HCT116 (cell line): ENCODE data around the gene NDUFS4. TPM values are rescaled to one million over a fixed set of nuclear protein-coding genes. Genes with fewer than 3 reads are reported as not detected.

Experiments
- ATAC-seq: fragments of 200-7000 bp; cut with Tn5 transposase; 2 replicates; pipeline ENCODE4 v1.9.1; 2020; ENCODE audit warnings: mild to moderate bottlenecking, moderate library complexity
- BruUV-seq: library from RNA; stranded (reverse); fragments of 400-500 nt; replicated peaks from 2 replicates; lab custom pipeline; 2021; lab: Mats Ljungman, UMichigan
- CTCF ChIA-PET: fragments of 300-600 bp; sonication (Branson Sonifier 250); formaldehyde crosslinking; loops from one replicate; lab custom pipeline; 2021; ENCODE audit warnings: antibody characterized with exemption; lab: Charles Lee
- POLR2A ChIA-PET: fragments of 300-600, 350-600 bp; sonication (Branson Sonifier 250); formaldehyde crosslinking; loops from one replicate; lab custom pipeline; 2021; ENCODE audit warnings: antibody characterized with exemption; lab: Charles Lee
- RAD21 ChIA-PET, 2 experiments: fragments of 300-600 bp; sonication (Branson Sonifier 250); formaldehyde crosslinking; loops; one replicate each; lab custom pipeline; 2023; ENCODE audit warnings: low total read pairs in 2 of 2; ENCODE audit not compliant: uncharacterized antibody in 2 of 2, unreplicated experiment in 2 of 2, low non-redundant PET in 1 of 2; lab: Charles Lee
- DNase-seq: peaks from one replicate; pipeline ENCODE4 v3.0.0-alpha.2; 2010; ENCODE audit warnings: low read depth, low spot score
- H2AFZ ChIP-seq: fragments of 200-600 bp; shearing (Covaris generic), sonication (generic); 2 replicates; pipeline ENCODE4 v1.6.1; 2017; ENCODE audit warnings: low read depth, mixed run types, mixed read lengths, antibody characterized with exemption, low read length; ENCODE audit not compliant: poor library complexity, severe bottlenecking
- H3K27ac ChIP-seq: 2 replicates; pipeline ENCODE4 v1.5.1; 2012; ENCODE audit warnings: low read depth, low read length
- H3K27me3 ChIP-seq: fragments of 200-600 bp; sonication (generic); 2 replicates; pipeline ENCODE4 v1.6.1; 2016; ENCODE audit warnings: mixed run types, low read length, mixed read lengths; ENCODE audit not compliant: insufficient read depth
- H3K36me3 ChIP-seq, 2 experiments: fragments of 200-500 bp in 1 of 2; fragments of 200-600 bp in 1 of 2; sonication (Bioruptor generic) in 1 of 2; sonication (generic) in 1 of 2; 2 replicates each; pipeline versions ENCODE4 v1.5.1 to v1.6.1; 2014 to 2016; ENCODE audit warnings: low read length in 2 of 2, inconsistent platforms in 1 of 2, mixed read lengths in 1 of 2, mixed run types in 1 of 2; ENCODE audit not compliant: insufficient read depth in 2 of 2, control insufficient read depth in 1 of 2
- H3K4me1 ChIP-seq, 2 experiments: fragments of 200-600 bp in 1 of 2; sonication (generic) in 1 of 2; 2 replicates each; pipeline versions ENCODE4 v1.5.1 to v1.6.1; 2012 to 2017; ENCODE audit warnings: low read length in 2 of 2, inconsistent platforms in 1 of 2, mild to moderate bottlenecking in 1 of 2, mixed read lengths in 1 of 2, mixed run types in 1 of 2, moderate library complexity in 1 of 2; ENCODE audit not compliant: insufficient read depth in 2 of 2, control insufficient read depth in 1 of 2
- H3K4me2 ChIP-seq: fragments of 200-600 bp; sonication (generic); 2 replicates; pipeline ENCODE4 v1.6.1; 2017; ENCODE audit warnings: mixed run types, low read length, mixed read lengths
- H3K4me3 ChIP-seq, 2 experiments: fragments of 200-600 bp in 1 of 2; sonication (generic) in 1 of 2; replicated peaks in 1 of 2; 2 replicates each; pipeline ENCODE4 v1.5.1; 2011 to 2016; ENCODE audit warnings: low read length in 2 of 2, control low read depth in 1 of 2, low read depth in 1 of 2, mild to moderate bottlenecking in 1 of 2, mixed read lengths in 1 of 2, mixed run types in 1 of 2
- H3K79me2 ChIP-seq: fragments of 200-600 bp; sonication (generic); 2 replicates; pipeline ENCODE4 v1.6.1; 2017; ENCODE audit warnings: mild to moderate bottlenecking, mixed run types, low read length, moderate library complexity, mixed read lengths; ENCODE audit not compliant: insufficient read depth
- H3K9ac ChIP-seq: fragments of 200-600 bp; sonication (generic); 2 replicates; pipeline ENCODE4 v1.6.1; 2016; ENCODE audit warnings: low read length, mixed read lengths
- H3K9me2 ChIP-seq: fragments of 200-600 bp; sonication (generic), shearing (Covaris generic); 2 replicates; pipeline ENCODE4 v1.6.1; 2017; ENCODE audit warnings: mixed run types, mild to moderate bottlenecking, moderate library complexity; ENCODE audit not compliant: insufficient read depth
- H3K9me3 ChIP-seq, 2 experiments: fragments of 200-500 bp in 1 of 2; fragments of 200-600 bp in 1 of 2; sonication (Bioruptor generic) in 1 of 2; sonication (generic) in 1 of 2; 2 replicates each; pipeline ENCODE4 v1.6.1; 2014 to 2017; ENCODE audit warnings: low read length in 2 of 2, mixed read lengths in 2 of 2, inconsistent platforms in 1 of 2, low read depth in 1 of 2, mild to moderate bottlenecking in 1 of 2, mixed run types in 1 of 2, moderate library complexity in 1 of 2; ENCODE audit not compliant: control insufficient read depth in 1 of 2, insufficient read depth in 1 of 2
- H4K20me1 ChIP-seq: fragments of 200-600 bp; sonication (generic), shearing (Covaris generic); 2 replicates; pipeline ENCODE4 v1.6.1; 2017; ENCODE audit warnings: mixed run types, mild to moderate bottlenecking, moderate library complexity; ENCODE audit not compliant: insufficient read depth
- CBX3 ChIP-seq: IDR thresholded peaks from 2 replicates; pipeline ENCODE4 v1.6.1; 2012; ENCODE audit warnings: low read depth
- CEBPB ChIP-seq: IDR thresholded peaks from 2 replicates; pipeline ENCODE4 v1.6.1; 2012; ENCODE audit warnings: low read depth
- CTCF ChIP-seq, 3 experiments: fragments of 200-600 bp in 1 of 3; sonication (generic) in 1 of 3; IDR thresholded peaks in 2 of 3; conservative IDR thresholded peaks in 1 of 3; 2 replicates each; pipeline ENCODE4 v1.5.1; 2012 to 2017; ENCODE audit warnings: low read depth in 2 of 3, low read length in 2 of 3, antibody characterized with exemption in 1 of 3, borderline replicate concordance in 1 of 3, control low read depth in 1 of 3, mild to moderate bottlenecking in 1 of 3, mixed read lengths in 1 of 3, mixed run types in 1 of 3, moderate library complexity in 1 of 3; ENCODE audit not compliant: insufficient read depth in 1 of 3
- EGR1 ChIP-seq: IDR thresholded peaks from 2 replicates; pipeline ENCODE4 v1.6.1; 2012; ENCODE audit warnings: low read depth
- ELF1 ChIP-seq: IDR thresholded peaks from 2 replicates; pipeline ENCODE4 v1.6.1; 2012; ENCODE audit warnings: low read depth, borderline replicate concordance
- EZH2 ChIP-seq: fragments of 200-600 bp; sonication (generic); IDR thresholded peaks from 2 replicates; pipeline ENCODE4 v1.6.1; 2017; ENCODE audit warnings: antibody characterized with exemption, mixed run types
- EZH2phosphoT487 ChIP-seq: fragments of 200-600 bp; IDR thresholded peaks from 2 replicates; pipeline ENCODE4 v1.6.1; 2018; ENCODE audit warnings: antibody characterized with exemption, borderline replicate concordance
- FOSL1 ChIP-seq: IDR thresholded peaks from 2 replicates; pipeline ENCODE4 v1.6.1; 2012; ENCODE audit warnings: low read depth
- JUND ChIP-seq: IDR thresholded peaks from 2 replicates; pipeline ENCODE4 v1.6.1; 2012
- MAX ChIP-seq: IDR thresholded peaks from 2 replicates; pipeline ENCODE4 v1.6.1; 2012
- POLR2A ChIP-seq: IDR thresholded peaks from 2 replicates; pipeline ENCODE4 v1.7.0; 2011; ENCODE audit warnings: borderline replicate concordance; ENCODE audit not compliant: insufficient read depth, insufficient read length; ENCODE audit errors: extremely low read depth
- POLR2AphosphoS5 ChIP-seq: IDR thresholded peaks from 2 replicates; pipeline ENCODE4 v1.6.1; 2011; ENCODE audit warnings: mild to moderate bottlenecking, low read depth, low read length, moderate library complexity
- RAD21 ChIP-seq: IDR thresholded peaks from 2 replicates; pipeline ENCODE4 v1.6.1; 2012; ENCODE audit warnings: low read depth, mild to moderate bottlenecking
- REST ChIP-seq: IDR thresholded peaks from 2 replicates; pipeline ENCODE4 v1.6.1; 2012; ENCODE audit warnings: low read depth
- SIN3A ChIP-seq: IDR thresholded peaks from 2 replicates; pipeline ENCODE4 v1.6.1; 2012; ENCODE audit warnings: low read depth
- SRF ChIP-seq: IDR thresholded peaks from 2 replicates; pipeline ENCODE4 v1.6.1; 2012; ENCODE audit warnings: low read depth
- TCF7L2 ChIP-seq: IDR thresholded peaks from 2 replicates; pipeline ENCODE4 v1.7.0; 2011; ENCODE audit warnings: borderline replicate concordance, inconsistent platforms; ENCODE audit not compliant: insufficient read depth, insufficient read length; ENCODE audit errors: extremely low read depth
- YY1 ChIP-seq: IDR thresholded peaks from 2 replicates; pipeline ENCODE4 v1.6.1; 2011; ENCODE audit warnings: low read length, low read depth, moderate library complexity, mild to moderate bottlenecking; ENCODE audit not compliant: insufficient replicate concordance; ENCODE audit errors: extremely low read depth
- ZBTB33 ChIP-seq: IDR thresholded peaks from 2 replicates; pipeline ENCODE4 v1.6.1; 2011; ENCODE audit warnings: mild to moderate bottlenecking, low read length, moderate library complexity; ENCODE audit not compliant: insufficient replicate concordance; ENCODE audit errors: extremely low read depth
- ZNF274 ChIP-seq: fragments of 200-500 bp; sonication (Bioruptor generic); IDR thresholded peaks from 2 replicates; pipeline ENCODE4 v1.6.1; 2014; ENCODE audit warnings: mild to moderate bottlenecking, low read depth, low read length, inconsistent platforms
- intact Hi-C: fragments of 100-400 bp; cut with micrococcal nuclease; formaldehyde crosslinking; loops from 2 replicates; pipeline ENCODE4 v1.10.0; 2022
- total RNA-seq: library from RNA; stranded (reverse); gene quantifications from one replicate; pipeline ENCODE4 v1.2.1, GENCODE V29; 2021; ENCODE audit not compliant: unreplicated experiment

Gene NDUFS4
- total RNA-seq, 1 experiment from 2014 or later = 91.4 TPM

- Histone ChIP-seq H3K4me1 (peaks cover 0 to 19% of the 10 kb centered on the region in 2 experiments; a peak in 2 of 4 replicates), H3K79me2 (peaks cover 56% of the 10 kb centered on the region), H4K20me1 (no peaks in the 10 kb centered on the region), H3K4me2 (peak overlapping the region; percentile 73), H3K27me3 (no peaks in the 10 kb centered on the region), H3K4me3 (peak overlapping the region; percentile 53), H3K36me3 (peaks cover 7% of the 10 kb centered on the region in 2 experiments; a peak in 2 of 4 replicates), H3K9ac (peak overlapping the region; percentile 52), H3K9me3 (no peaks in the 10 kb centered on the region), H2AFZ (no peak overlapping the region), H3K9me2 (no peaks in the 10 kb centered on the region), H3K27ac (peak overlapping the region; percentile 62; the same call in 1 of the 2 replicates)
- DNase-seq (peak; percentile 88), ATAC-seq (peak; percentile 97)
- intact Hi-C loops = no loop called here
- POLR2A ChIA-PET = interaction anchor here (0.6 to 1.6 kb wide), 4 partner anchors 15 to 55 kb away, joined by 3 to 6 read pairs (median 4); partner anchors contain the start of gene NDUFS4
- CTCF ChIA-PET = no interaction called here
- BruUV-seq = no TSS peak
- RAD21 ChIA-PET = no interaction called here
- TF ChIP-seq EGR1 (peak; percentile 43; the same call in 1 of the 2 replicates), RAD21 (0 out of 2 replicates have a peak, but pooled peaks have one; percentile 22), REST (no peak), CEBPB (peak; percentile 94), TCF7L2 (no peak), POLR2AphosphoS5 (peak; percentile 90), ELF1 (no peak), FOSL1 (peak; percentile 75), CTCF (IDR thresholded peaks at IDR 0.05 in 2 of 3, conservative IDR thresholded peaks at IDR 0.05 in 1 of 3; ENCODE audit: borderline replicate concordance in 1 of 3, insufficient read depth in 1 of 3, low read depth in 2 of 3, low read length in 2 of 3) (no peak), JUND (peak; percentile 76), SIN3A (0 out of 2 replicates have a peak, but pooled peaks have one; percentile 43), POLR2A (peak; percentile 53), ZBTB33 (no peak), ZNF274 (no peak), EZH2phosphoT487 (no peak), YY1 (peak; percentile 88), SRF (no peak), EZH2 (no peak), CBX3 (peak; percentile 65), MAX (peak; percentile 59)
These were observed 41.1 kb downstream of the NDUFS4 start for GRCh38 chr5:53601570-53601969.
